Stimulated activated effector memory CD8-positive, alpha-beta T cell treated with anti-CD3 and anti-CD28 coated beads, Interleukin-12 subunit alpha, Interleukin-12 subunit beta, amount 100 ng/mL, for 72 hours (primary cell): ENCODE data around the gene HNF4A.

ENCODE experiments used
- ATAC-seq: fragments of 150-1000 bp; cut with Tn5 transposase; 2 replicates; pipeline ENCODE4 v1.10.0; 2021
- DNase-seq, 2 donors: peaks; one replicate each; pipeline ENCODE4 v3.0.0; 2021 to 2022; ENCODE audit warnings: low spot score in 2 of 2
- H3K27ac Mint-ChIP-seq: one replicate; pipeline ENCODE4 v1.8.0; 2022; ENCODE audit warnings: mild to moderate bottlenecking, mixed read lengths
- H3K36me3 Mint-ChIP-seq: one replicate; pipeline ENCODE4 v1.8.0; 2022; ENCODE audit warnings: mild to moderate bottlenecking, mixed read lengths
- H3K4me1 Mint-ChIP-seq: one replicate; pipeline ENCODE4 v1.8.0; 2022; ENCODE audit warnings: mixed read lengths
- H3K4me3 Mint-ChIP-seq: one replicate; pipeline ENCODE4 v1.8.0; 2022; ENCODE audit warnings: mild to moderate bottlenecking, mixed read lengths
- H3K9me3 Mint-ChIP-seq: one replicate; pipeline ENCODE4 v1.8.0; 2022; ENCODE audit warnings: mixed read lengths

HNF4A gene

GRCh38 chr20:44448753-44449546 lies 93.5 kb downstream of the HNF4A start:
- no peak for DNase-seq
- H3K27ac Mint-ChIP-seq = peak overlapping the region; percentile 34

GRCh38 chr20:44449864-44450263 lies 94.4 kb downstream of the HNF4A start:
- DNase-seq (no peak), ATAC-seq (no peak)
- no peaks in the 10 kb centered on the region for H3K4me1 Mint-ChIP-seq
- no peaks in the 10 kb centered on the region for H3K9me3 Mint-ChIP-seq
- H3K27ac Mint-ChIP-seq = no peak overlapping the region
- no peaks in the 10 kb centered on the region for H3K36me3 Mint-ChIP-seq
- no peak overlapping the region for H3K4me3 Mint-ChIP-seq

More at GRCh38 chr20:44448753-44449546, 93.5 kb downstream of the HNF4A start:
- H3K36me3 Mint-ChIP-seq = no peaks in the 10 kb centered on the region
- H3K9me3 Mint-ChIP-seq = no peaks in the 10 kb centered on the region
- no peaks in the 10 kb centered on the region for H3K4me1 Mint-ChIP-seq
- no peak overlapping the region for H3K4me3 Mint-ChIP-seq
- no peak for ATAC-seq

- Mint-ChIP-seq H3K36me3 (no peaks in the 10 kb centered on the region), H3K4me3 (no peak overlapping the region), H3K4me1 (no peaks in the 10 kb centered on the region), H3K9me3 (no peaks in the 10 kb centered on the region), H3K27ac (no peak overlapping the region)
- DNase-seq (no peak), ATAC-seq (no peak)
Measured at GRCh38 chr20:44450281-44450889, 94.9 kb downstream of the HNF4A start.

- no peak overlapping the region for H3K4me3 Mint-ChIP-seq
- DNase-seq (no peak), ATAC-seq (no peak)
- H3K36me3 Mint-ChIP-seq = no peaks in the 10 kb centered on the region
- H3K4me1 Mint-ChIP-seq = no peaks in the 10 kb centered on the region
- no peak overlapping the region for H3K27ac Mint-ChIP-seq
- no peaks in the 10 kb centered on the region for H3K9me3 Mint-ChIP-seq
Measured at GRCh38 chr20:44450903-44451450, 95.5 kb downstream of the HNF4A start.

- Mint-ChIP-seq H3K27ac (no peak overlapping the region), H3K36me3 (no peaks in the 10 kb centered on the region), H3K4me3 (no peak overlapping the region), H3K9me3 (no peaks in the 10 kb centered on the region), H3K4me1 (no peaks in the 10 kb centered on the region)
- DNase-seq = no peak
- no peak for ATAC-seq
Measured at GRCh38 chr20:44454306-44454963, 98.9 kb downstream of the HNF4A start.

DNA sequence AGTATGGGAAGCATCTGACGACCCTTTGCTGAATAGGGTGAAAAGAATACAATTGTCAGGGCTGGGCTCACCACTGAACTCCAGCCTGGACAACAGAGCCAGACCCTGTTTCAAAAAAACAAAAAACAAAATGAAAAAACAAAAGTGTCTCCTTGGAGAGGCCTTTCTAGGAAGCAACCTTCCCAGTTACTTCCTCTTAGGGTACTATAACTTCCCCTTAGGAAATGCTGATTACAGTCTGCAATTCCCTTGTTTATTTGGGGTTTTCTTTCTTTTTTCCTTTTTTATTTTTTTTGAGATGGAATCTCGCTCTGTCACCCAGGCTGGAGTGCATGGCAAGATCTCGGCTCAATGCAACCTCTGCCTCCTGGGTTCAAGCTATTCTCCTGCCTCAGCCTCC lies 99.6 kb downstream of the HNF4A start:
- no peak for DNase-seq
- H3K9me3 Mint-ChIP-seq = no peaks in the 10 kb centered on the region
- no peak overlapping the region for H3K27ac Mint-ChIP-seq
- no peaks in the 10 kb centered on the region for H3K4me1 Mint-ChIP-seq
- H3K36me3 Mint-ChIP-seq = no peaks in the 10 kb centered on the region
- no peak overlapping the region for H3K4me3 Mint-ChIP-seq
- ATAC-seq = no peak

DNA sequence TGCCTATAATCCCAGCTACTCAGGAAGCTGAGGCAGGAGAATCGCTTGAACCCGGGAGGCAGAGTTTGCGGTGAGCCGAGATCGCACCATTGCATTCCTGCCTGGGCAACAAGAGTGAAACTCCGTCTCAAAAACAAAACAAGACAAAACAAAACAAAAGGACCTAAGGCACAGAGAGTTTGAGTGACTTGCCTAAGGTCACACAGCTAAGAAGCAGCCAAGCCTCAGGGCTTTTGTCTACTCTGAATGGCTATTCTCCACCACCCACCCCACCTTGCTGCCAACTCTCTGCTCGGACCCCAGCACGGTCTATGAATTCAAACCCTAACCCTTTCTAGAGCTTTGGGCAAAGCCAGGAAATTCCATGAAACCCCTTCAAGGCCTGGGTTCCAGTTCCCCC lies 101.1 kb downstream of the HNF4A start:
- Mint-ChIP-seq H3K4me3 (no peak overlapping the region), H3K27ac (no peak overlapping the region), H3K36me3 (no peaks in the 10 kb centered on the region), H3K9me3 (no peaks in the 10 kb centered on the region), H3K4me1 (no peaks in the 10 kb centered on the region)
- DNase-seq (no peak), ATAC-seq (no peak)

GRCh38 chr20:44457016-44457415 lies 101.5 kb downstream of the HNF4A start:
- Mint-ChIP-seq H3K27ac (no peak overlapping the region), H3K4me1 (no peaks in the 10 kb centered on the region), H3K4me3 (no peak overlapping the region), H3K9me3 (no peaks in the 10 kb centered on the region), H3K36me3 (no peaks in the 10 kb centered on the region)
- ATAC-seq (no peak), DNase-seq (no peak)

- Mint-ChIP-seq H3K27ac (no peak overlapping the region), H3K4me1 (no peaks in the 10 kb centered on the region), H3K9me3 (no peaks in the 10 kb centered on the region), H3K4me3 (no peak overlapping the region), H3K36me3 (no peaks in the 10 kb centered on the region)
- no peak for ATAC-seq
- DNase-seq = no peak
Measured at GRCh38 chr20:44459271-44459670, 103.8 kb downstream of the HNF4A start.

GRCh38 chr20:44460795-44461141 lies 105.3 kb downstream of the HNF4A start:
- Mint-ChIP-seq H3K4me3 (no peak overlapping the region), H3K4me1 (no peaks in the 10 kb centered on the region), H3K36me3 (no peaks in the 10 kb centered on the region), H3K9me3 (no peaks in the 10 kb centered on the region), H3K27ac (no peak overlapping the region)
- ATAC-seq (no peak), DNase-seq (no peak)

DNA sequence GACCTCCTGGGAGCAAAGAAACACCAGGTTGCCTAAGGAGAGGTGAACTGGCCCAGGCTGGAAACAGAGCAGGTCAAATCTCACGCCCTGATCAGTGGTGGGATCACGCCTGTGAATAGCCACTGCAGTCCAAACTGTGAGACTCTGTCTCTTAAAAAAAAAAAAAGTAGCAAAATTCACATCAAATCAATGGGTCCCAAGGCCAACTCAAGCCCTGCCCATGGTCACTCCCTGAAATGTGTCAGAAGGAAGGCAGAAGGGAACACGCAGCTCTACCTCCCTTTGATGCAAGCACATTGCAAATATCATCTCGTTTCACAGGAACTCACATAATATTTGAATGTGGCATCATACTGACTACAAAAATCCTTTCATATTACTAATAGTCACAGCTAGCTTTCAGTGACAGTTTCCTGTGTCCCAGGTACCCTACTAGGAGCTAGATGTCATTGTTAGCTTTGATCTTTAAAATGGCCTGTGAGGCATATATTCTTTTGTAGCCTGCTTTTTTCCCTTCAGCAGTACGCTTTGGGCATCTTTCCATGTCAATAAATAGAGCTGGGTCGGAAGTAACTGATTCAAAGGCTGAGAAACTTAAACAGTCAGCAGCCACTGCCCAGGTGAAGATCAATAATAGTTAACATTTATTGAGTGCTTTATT lies 105.8 kb downstream of the HNF4A start:
- H3K27ac Mint-ChIP-seq = no peak overlapping the region
- ATAC-seq (no peak), DNase-seq (no peak)
- H3K36me3 Mint-ChIP-seq = no peaks in the 10 kb centered on the region
- H3K9me3 Mint-ChIP-seq = no peaks in the 10 kb centered on the region
- H3K4me3 Mint-ChIP-seq = no peak overlapping the region
- no peaks in the 10 kb centered on the region for H3K4me1 Mint-ChIP-seq

GRCh38 chr20:44461803-44462174 lies 106.3 kb downstream of the HNF4A start:
- Mint-ChIP-seq H3K4me3 (no peak overlapping the region), H3K9me3 (no peaks in the 10 kb centered on the region), H3K27ac (no peak overlapping the region), H3K36me3 (no peaks in the 10 kb centered on the region), H3K4me1 (no peaks in the 10 kb centered on the region)
- ATAC-seq = no peak
- DNase-seq = no peak

GRCh38 chr20:44463466-44463865 lies 108.0 kb downstream of the HNF4A start:
- no peaks in the 10 kb centered on the region for H3K36me3 Mint-ChIP-seq
- H3K4me1 Mint-ChIP-seq = no peaks in the 10 kb centered on the region
- H3K27ac Mint-ChIP-seq = no peak overlapping the region
- ATAC-seq (no peak), DNase-seq (no peak)
- H3K9me3 Mint-ChIP-seq = no peaks in the 10 kb centered on the region
- no peak overlapping the region for H3K4me3 Mint-ChIP-seq

DNA sequence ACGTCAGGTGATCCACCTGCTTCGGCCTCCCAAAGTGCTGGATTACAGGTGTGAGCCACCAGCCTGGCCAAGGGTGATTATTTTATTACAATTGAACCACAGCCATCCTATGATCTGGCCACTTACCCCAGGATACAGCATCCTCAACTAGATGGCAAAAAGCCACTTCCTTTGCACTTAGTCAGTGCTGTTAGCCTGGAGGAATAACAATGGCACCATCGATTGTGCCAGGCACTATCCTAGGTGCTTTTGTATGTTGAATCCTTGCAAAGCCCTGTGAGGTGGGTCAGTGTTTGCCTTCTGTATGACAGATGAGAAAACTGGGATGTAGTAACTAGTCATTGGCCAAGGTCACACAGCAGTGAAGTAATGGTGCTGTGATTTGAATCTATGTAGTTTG lies 109.0 kb downstream of the HNF4A start:
- no peak overlapping the region for H3K27ac Mint-ChIP-seq
- no peaks in the 10 kb centered on the region for H3K9me3 Mint-ChIP-seq
- no peaks in the 10 kb centered on the region for H3K4me1 Mint-ChIP-seq
- H3K36me3 Mint-ChIP-seq = no peaks in the 10 kb centered on the region
- DNase-seq = no peak
- H3K4me3 Mint-ChIP-seq = no peak overlapping the region
- no peak for ATAC-seq

- H3K4me1 Mint-ChIP-seq = no peaks in the 10 kb centered on the region
- no peak overlapping the region for H3K27ac Mint-ChIP-seq
- ATAC-seq (no peak), DNase-seq (no peak)
- H3K9me3 Mint-ChIP-seq = no peaks in the 10 kb centered on the region
- no peak overlapping the region for H3K4me3 Mint-ChIP-seq
- H3K36me3 Mint-ChIP-seq = no peaks in the 10 kb centered on the region
Measured at GRCh38 chr20:44465001-44465560, 109.6 kb downstream of the HNF4A start.
